OCI-LY1 (cell line): Measurements from ENCODE around the gene ATP5F1D.
"Not testable (repeated sequence)": the region's sequence is repeated elsewhere in the genome, so short reads cannot be mapped to it uniquely, and the experiment has no call there.

ENCODE experiments used
- EZH2 ChIP-seq: fragments of 200-600 bp; sonication (generic), shearing (Covaris generic); IDR thresholded peaks from 2 replicates; pipeline ENCODE4 v1.8.0; 2017; ENCODE audit warnings: borderline replicate concordance, mixed run types, mild to moderate bottlenecking, antibody characterized with exemption, low read length, moderate library complexity, mixed read lengths
- TF ChIP-seq, protein P1 (sequence below): fragments of 200-600 bp; sonication (generic), shearing (Covaris generic); IDR thresholded peaks from 2 replicates; pipeline ENCODE4 v1.5.1; 2017; ENCODE audit warnings: mild to moderate bottlenecking, antibody characterized with exemption, low read length, moderate library complexity, mixed read lengths

DNA sequence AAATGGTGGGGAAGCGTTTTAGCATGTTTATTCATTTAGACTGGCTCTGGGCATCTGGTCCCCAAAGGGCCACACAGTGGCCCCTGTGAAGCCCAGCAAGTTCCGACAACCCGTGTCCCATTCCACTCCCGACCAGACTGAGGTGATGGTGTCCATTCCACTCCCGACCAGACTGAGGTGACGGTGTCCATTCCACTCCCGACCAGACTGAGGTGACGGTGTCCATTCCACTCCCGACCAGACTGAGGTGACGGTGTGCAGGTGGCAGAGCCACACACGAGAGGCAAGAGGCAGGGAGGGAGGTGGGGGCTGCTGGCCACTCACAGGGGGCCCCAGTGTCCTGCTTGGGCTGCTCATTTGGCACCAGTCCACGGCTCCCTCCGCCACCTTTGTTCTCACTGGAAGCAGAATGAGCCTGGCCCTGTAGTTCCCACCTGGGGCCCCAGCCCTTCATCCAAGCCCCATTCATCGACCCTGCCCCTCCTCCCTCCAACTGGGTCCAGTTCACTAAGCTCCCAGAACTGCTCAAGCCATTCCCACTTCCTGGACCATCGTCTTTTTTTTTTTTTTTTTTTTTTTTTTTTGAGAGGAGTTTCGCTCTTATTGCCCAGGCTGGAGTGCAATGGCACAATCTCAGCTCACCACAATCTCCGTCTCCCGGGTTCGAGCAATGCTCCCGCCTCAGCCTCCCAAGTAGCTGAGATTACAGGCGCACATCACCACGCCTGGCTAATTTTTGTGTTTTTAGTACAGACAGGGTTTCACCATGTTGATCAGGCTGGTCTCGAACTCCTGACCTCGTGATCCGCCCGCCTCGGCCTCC is 4.9 kb downstream of the ATP5F1D start:
- TF ChIP-seq, protein P1, sequence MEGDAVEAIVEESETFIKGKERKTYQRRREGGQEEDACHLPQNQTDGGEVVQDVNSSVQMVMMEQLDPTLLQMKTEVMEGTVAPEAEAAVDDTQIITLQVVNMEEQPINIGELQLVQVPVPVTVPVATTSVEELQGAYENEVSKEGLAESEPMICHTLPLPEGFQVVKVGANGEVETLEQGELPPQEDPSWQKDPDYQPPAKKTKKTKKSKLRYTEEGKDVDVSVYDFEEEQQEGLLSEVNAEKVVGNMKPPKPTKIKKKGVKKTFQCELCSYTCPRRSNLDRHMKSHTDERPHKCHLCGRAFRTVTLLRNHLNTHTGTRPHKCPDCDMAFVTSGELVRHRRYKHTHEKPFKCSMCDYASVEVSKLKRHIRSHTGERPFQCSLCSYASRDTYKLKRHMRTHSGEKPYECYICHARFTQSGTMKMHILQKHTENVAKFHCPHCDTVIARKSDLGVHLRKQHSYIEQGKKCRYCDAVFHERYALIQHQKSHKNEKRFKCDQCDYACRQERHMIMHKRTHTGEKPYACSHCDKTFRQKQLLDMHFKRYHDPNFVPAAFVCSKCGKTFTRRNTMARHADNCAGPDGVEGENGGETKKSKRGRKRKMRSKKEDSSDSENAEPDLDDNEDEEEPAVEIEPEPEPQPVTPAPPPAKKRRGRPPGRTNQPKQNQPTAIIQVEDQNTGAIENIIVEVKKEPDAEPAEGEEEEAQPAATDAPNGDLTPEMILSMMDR = not testable (repeated sequence)
- not testable (repeated sequence) for TF ChIP-seq EZH2
